Neural crest cell (in vitro differentiated cells): ENCODE data around the gene MYB. TPM values are rescaled to one million over a fixed set of nuclear protein-coding genes. Genes with fewer than 3 reads are reported as not detected.
"Not testable (repeated sequence)": the region's sequence is repeated elsewhere in the genome, so short reads cannot be mapped to it uniquely, and the experiment has no call there.

Experiments
- DNase-seq: peaks from one replicate; pipeline ENCODE4 v3.0.0; 2021; ENCODE audit warnings: low read depth, mixed read lengths, low spot score
- H3K27ac Mint-ChIP-seq: one replicate; pipeline ENCODE4 v1.8.0; 2021; ENCODE audit warnings: mild to moderate bottlenecking, mixed read lengths; ENCODE audit not compliant: unreplicated experiment
- H3K27me3 Mint-ChIP-seq: 2 replicates; pipeline ENCODE4 v1.8.0; 2021; ENCODE audit warnings: low read depth, mild to moderate bottlenecking, mixed read lengths
- H3K36me3 Mint-ChIP-seq: 2 replicates; pipeline ENCODE4 v1.8.0; 2021; ENCODE audit warnings: low read depth, mild to moderate bottlenecking, mixed read lengths
- H3K4me1 Mint-ChIP-seq: 2 replicates; pipeline ENCODE4 v1.8.0; 2021; ENCODE audit warnings: mixed read lengths
- H3K4me3 Mint-ChIP-seq: one replicate; pipeline ENCODE4 v1.8.0; 2021; ENCODE audit warnings: mild to moderate bottlenecking, mixed read lengths
- H3K9me3 Mint-ChIP-seq: 2 replicates; pipeline ENCODE4 v1.8.0; 2021; ENCODE audit warnings: mixed read lengths
- CTCF ChIP-seq: fragments of 200-600 bp; sonication (generic); conservative IDR thresholded peaks from 2 replicates; pipeline ENCODE4 v1.5.0; 2021; ENCODE audit warnings: antibody characterized with exemption, mild to moderate bottlenecking
- total RNA-seq: library from RNA; stranded (reverse); gene quantifications from 2 replicates; pipeline ENCODE4 v1.2.1, GENCODE V29; 2021

Gene MYB
- total RNA-seq, 1 donor from 2014 or later, result 6.8 TPM

GRCh38 chr6:135141728-135142127, 39.4 kb upstream of the MYB start:
- Mint-ChIP-seq H3K4me3 (no peak overlapping the region), H3K36me3 (no peaks in the 10 kb centered on the region)

GRCh38 chr6:135142232-135142631, 38.9 kb upstream of the MYB start:
- H3K9me3 Mint-ChIP-seq, H3K27ac Mint-ChIP-seq, H3K4me3 Mint-ChIP-seq, H3K27me3 Mint-ChIP-seq, H3K36me3 Mint-ChIP-seq, H3K4me1 Mint-ChIP-seq, DNase-seq: not testable (repeated sequence)

More at GRCh38 chr6:135141728-135142127, 39.4 kb upstream of the MYB start:
- DNase-seq, result no peak
- no peaks in the 10 kb centered on the region for H3K9me3 Mint-ChIP-seq
- H3K4me1 Mint-ChIP-seq, result no peaks in the 10 kb centered on the region
- no peak for TF ChIP-seq CTCF
- no peak overlapping the region for H3K27ac Mint-ChIP-seq
- H3K27me3 Mint-ChIP-seq, result no peaks in the 10 kb centered on the region

GRCh38 chr6:135144673-135145062, 36.4 kb upstream of the MYB start:
- no peaks in the 10 kb centered on the region for H3K9me3 Mint-ChIP-seq
- H3K4me3 Mint-ChIP-seq, result no peak overlapping the region
- no peaks in the 10 kb centered on the region for H3K27me3 Mint-ChIP-seq
- H3K4me1 Mint-ChIP-seq, result no peaks in the 10 kb centered on the region
- no peak overlapping the region for H3K27ac Mint-ChIP-seq
- H3K36me3 Mint-ChIP-seq, result no peaks in the 10 kb centered on the region
- no peak for DNase-seq
- TF ChIP-seq CTCF, result no peak

GRCh38 chr6:135145063-135145800, 35.9 kb upstream of the MYB start:
- Mint-ChIP-seq H3K4me3 (no peak overlapping the region), H3K36me3 (no peaks in the 10 kb centered on the region), H3K27ac (no peak overlapping the region), H3K9me3 (no peaks in the 10 kb centered on the region), H3K27me3 (no peaks in the 10 kb centered on the region), H3K4me1 (no peaks in the 10 kb centered on the region)
- peak; percentile 80 for TF ChIP-seq CTCF
- DNase-seq, result no peak

GRCh38 chr6:135146162-135146934, 34.8 kb upstream of the MYB start:
- Mint-ChIP-seq H3K4me3 (no peak overlapping the region), H3K9me3 (peaks cover 3% of the 10 kb centered on the region), H3K4me1 (no peaks in the 10 kb centered on the region), H3K27me3 (no peaks in the 10 kb centered on the region), H3K27ac (no peak overlapping the region), H3K36me3 (no peaks in the 10 kb centered on the region)
- DNase-seq, result no peak
- no peak for TF ChIP-seq CTCF
